ENCODE results near the gene CCDC188. TPM values are rescaled to one million over a fixed set of nuclear protein-coding genes. Genes with fewer than 3 reads are reported as not detected.

CCDC188 gene
- total and polyA plus RNA-seq, 9 of the 15 experiments (the other 6 are each of a cell fraction or from before 2014, with no cell fraction given): not detected

DNA sequence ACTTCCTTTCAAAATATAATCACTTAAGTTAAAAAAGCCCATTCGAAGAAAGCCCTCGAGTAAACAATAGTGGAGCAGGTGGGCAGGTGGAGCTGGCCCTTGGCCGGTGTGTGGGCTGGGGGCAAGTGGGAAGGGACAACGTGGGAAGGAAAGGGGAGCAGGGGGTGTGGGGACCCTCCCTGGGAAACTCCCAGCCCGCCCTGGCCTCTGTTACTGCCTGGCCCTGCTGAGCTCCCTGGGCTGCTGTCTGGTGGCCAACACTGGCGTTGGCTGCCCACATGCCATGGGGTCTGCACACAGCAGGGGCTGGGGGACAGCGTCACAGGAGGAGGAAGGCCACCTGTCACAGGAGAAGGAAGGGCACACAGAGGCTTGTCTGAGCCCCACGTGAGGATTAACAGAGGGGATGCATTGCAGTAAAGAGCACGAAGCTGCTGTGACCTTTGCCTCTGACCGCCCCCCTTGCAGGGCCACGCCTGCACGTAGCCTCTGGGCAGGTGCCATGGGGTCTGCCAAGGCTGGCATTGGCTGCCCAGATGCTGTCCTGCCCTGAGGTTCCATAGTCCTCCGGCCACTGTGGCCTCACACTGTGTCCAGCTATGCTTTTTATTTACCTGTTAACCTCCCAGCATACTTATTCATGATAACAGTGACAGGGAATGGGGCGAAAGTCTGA, 36.2 kb upstream of the CCDC188 start (continued):
- TF ChIP-seq KDM4B (IDR thresholded peaks at IDR 0.05; ENCODE audit: borderline replicate concordance in 2 of 2, low read depth in 1 of 2) (no peak), CEBPG (CRISPR knock-in tag; IDR thresholded peaks at IDR 0.05) (0 out of 2 replicates have a peak, but pooled peaks have one; percentile 3), CEBPG (tag; conservative IDR thresholded peaks at IDR 0.05 in 1 of 2, IDR thresholded peaks at IDR 0.05 in 1 of 2) (no peak), MYBL2 (IDR thresholded peaks at IDR 0.05; ENCODE audit: low read depth) (no peak), MYBL2 (CRISPR knock-in tag; IDR thresholded peaks at IDR 0.05; ENCODE audit: borderline replicate concordance) (peak; percentile 78; the same call in 1 of the 2 replicates), ZNF282 (CRISPR knock-in tag; IDR thresholded peaks at IDR 0.05) (peak; percentile 84), ZNF124 (CRISPR knock-in tag; IDR thresholded peaks at IDR 0.05) (0 out of 2 replicates have a peak, but pooled peaks have one; percentile 88), MAFF (IDR thresholded peaks at IDR 0.05; ENCODE audit: low read length) (no peak), BRCA1 (IDR thresholded peaks at IDR 0.05) (no peak), BRCA1 (CRISPR knock-in tag; IDR thresholded peaks at IDR 0.05) (0 out of 2 replicates have a peak, but pooled peaks have one; percentile 39), ZNF143 (CRISPR knock-in tag; IDR thresholded peaks at IDR 0.05) (0 out of 2 replicates have a peak, but pooled peaks have one; percentile 39), KDM5B (IDR thresholded peaks at IDR 0.05; ENCODE audit: insufficient replicate concordance, low read depth, low read length) (no peak), SETDB1 (IDR thresholded peaks at IDR 0.05; ENCODE audit: low read length) (peak; percentile 16), POLR2AphosphoS2 (IDR thresholded peaks at IDR 0.05; ENCODE audit: low read length) (no peak)
- TF ChIP-seq, protein P1, sequence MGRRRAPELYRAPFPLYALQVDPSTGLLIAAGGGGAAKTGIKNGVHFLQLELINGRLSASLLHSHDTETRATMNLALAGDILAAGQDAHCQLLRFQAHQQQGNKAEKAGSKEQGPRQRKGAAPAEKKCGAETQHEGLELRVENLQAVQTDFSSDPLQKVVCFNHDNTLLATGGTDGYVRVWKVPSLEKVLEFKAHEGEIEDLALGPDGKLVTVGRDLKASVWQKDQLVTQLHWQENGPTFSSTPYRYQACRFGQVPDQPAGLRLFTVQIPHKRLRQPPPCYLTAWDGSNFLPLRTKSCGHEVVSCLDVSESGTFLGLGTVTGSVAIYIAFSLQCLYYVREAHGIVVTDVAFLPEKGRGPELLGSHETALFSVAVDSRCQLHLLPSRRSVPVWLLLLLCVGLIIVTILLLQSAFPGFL (CRISPR knock-in tag; IDR thresholded peaks at IDR 0.05): no peak
- TF ChIP-seq, protein P2, sequence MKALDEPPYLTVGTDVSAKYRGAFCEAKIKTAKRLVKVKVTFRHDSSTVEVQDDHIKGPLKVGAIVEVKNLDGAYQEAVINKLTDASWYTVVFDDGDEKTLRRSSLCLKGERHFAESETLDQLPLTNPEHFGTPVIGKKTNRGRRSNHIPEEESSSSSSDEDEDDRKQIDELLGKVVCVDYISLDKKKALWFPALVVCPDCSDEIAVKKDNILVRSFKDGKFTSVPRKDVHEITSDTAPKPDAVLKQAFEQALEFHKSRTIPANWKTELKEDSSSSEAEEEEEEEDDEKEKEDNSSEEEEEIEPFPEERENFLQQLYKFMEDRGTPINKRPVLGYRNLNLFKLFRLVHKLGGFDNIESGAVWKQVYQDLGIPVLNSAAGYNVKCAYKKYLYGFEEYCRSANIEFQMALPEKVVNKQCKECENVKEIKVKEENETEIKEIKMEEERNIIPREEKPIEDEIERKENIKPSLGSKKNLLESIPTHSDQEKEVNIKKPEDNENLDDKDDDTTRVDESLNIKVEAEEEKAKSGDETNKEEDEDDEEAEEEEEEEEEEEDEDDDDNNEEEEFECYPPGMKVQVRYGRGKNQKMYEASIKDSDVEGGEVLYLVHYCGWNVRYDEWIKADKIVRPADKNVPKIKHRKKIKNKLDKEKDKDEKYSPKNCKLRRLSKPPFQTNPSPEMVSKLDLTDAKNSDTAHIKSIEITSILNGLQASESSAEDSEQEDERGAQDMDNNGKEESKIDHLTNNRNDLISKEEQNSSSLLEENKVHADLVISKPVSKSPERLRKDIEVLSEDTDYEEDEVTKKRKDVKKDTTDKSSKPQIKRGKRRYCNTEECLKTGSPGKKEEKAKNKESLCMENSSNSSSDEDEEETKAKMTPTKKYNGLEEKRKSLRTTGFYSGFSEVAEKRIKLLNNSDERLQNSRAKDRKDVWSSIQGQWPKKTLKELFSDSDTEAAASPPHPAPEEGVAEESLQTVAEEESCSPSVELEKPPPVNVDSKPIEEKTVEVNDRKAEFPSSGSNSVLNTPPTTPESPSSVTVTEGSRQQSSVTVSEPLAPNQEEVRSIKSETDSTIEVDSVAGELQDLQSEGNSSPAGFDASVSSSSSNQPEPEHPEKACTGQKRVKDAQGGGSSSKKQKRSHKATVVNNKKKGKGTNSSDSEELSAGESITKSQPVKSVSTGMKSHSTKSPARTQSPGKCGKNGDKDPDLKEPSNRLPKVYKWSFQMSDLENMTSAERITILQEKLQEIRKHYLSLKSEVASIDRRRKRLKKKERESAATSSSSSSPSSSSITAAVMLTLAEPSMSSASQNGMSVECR (CRISPR knock-in tag; IDR thresholded peaks at IDR 0.05): no peak
- TF ChIP-seq, protein P3, sequence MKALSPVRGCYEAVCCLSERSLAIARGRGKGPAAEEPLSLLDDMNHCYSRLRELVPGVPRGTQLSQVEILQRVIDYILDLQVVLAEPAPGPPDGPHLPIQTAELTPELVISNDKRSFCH (CRISPR knock-in tag; IDR thresholded peaks at IDR 0.05): no peak
- TF ChIP-seq, protein P3 (tag; IDR thresholded peaks at IDR 0.05): peak; percentile 50; the same call in 1 of the 2 replicates
- TF ChIP-seq, protein P4, sequence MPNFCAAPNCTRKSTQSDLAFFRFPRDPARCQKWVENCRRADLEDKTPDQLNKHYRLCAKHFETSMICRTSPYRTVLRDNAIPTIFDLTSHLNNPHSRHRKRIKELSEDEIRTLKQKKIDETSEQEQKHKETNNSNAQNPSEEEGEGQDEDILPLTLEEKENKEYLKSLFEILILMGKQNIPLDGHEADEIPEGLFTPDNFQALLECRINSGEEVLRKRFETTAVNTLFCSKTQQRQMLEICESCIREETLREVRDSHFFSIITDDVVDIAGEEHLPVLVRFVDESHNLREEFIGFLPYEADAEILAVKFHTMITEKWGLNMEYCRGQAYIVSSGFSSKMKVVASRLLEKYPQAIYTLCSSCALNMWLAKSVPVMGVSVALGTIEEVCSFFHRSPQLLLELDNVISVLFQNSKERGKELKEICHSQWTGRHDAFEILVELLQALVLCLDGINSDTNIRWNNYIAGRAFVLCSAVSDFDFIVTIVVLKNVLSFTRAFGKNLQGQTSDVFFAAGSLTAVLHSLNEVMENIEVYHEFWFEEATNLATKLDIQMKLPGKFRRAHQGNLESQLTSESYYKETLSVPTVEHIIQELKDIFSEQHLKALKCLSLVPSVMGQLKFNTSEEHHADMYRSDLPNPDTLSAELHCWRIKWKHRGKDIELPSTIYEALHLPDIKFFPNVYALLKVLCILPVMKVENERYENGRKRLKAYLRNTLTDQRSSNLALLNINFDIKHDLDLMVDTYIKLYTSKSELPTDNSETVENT (CRISPR knock-in tag; IDR thresholded peaks at IDR 0.05): peak; percentile 51; the same call in 1 of the 2 replicates
